ENCODE results near the gene CORO2B.
"Not testable (repeated sequence)": the region's sequence is repeated elsewhere in the genome, so short reads cannot be mapped to it uniquely, and the experiment has no call there.

The CORO2B gene

GRCh38 chr15:68602459-68603215 is 23.8 kb downstream of the CORO2B start:
- no peak for TF ChIP-seq EZH2phosphoT487 (IDR thresholded peaks at IDR 0.05; ENCODE audit: low read length)
- no peak for TF ChIP-seq EZH2 (optimal IDR thresholded peaks at IDR 0.05; ENCODE audit: low read depth, low read length)
- Histone ChIP-seq H3K27ac (ENCODE audit: low read length) (no peak overlapping the region), H3K9me3 (replicated peaks; ENCODE audit: insufficient read depth, low read length) (no peaks in the 10 kb centered on the region), H3K4me2 (ENCODE audit: low read depth, low read length) (no peak overlapping the region), H3K4me1 (ENCODE audit: low read length) (no peaks in the 10 kb centered on the region), H3K79me2 (ENCODE audit: low read length) (no peaks in the 10 kb centered on the region), H2AFZ (ENCODE audit: low read length) (no peak overlapping the region), H3K4me3 (ENCODE audit: low read length) (no peak overlapping the region), H3F3A (ENCODE audit: insufficient read depth, low read length) (no peaks in the 10 kb centered on the region), H3K9me2 (replicated peaks; ENCODE audit: insufficient read depth, low read length) (no peaks in the 10 kb centered on the region), H3K9ac (ENCODE audit: low read length) (no peak overlapping the region), H3K27me3 (replicated peaks; ENCODE audit: insufficient read depth, low read length) (no peaks in the 10 kb centered on the region), H3K36me3 (replicated peaks; ENCODE audit: insufficient read depth, low read length) (no peaks in the 10 kb centered on the region), H4K20me1 (ENCODE audit: insufficient read depth, low read length) (no peaks in the 10 kb centered on the region)
- no peak for DNase-seq

GRCh38 chr15:68603216-68603595 is 24.4 kb downstream of the CORO2B start:
- Histone ChIP-seq H4K20me1 (ENCODE audit: insufficient read depth, low read length) (no peaks in the 10 kb centered on the region), H3K79me2 (ENCODE audit: low read length) (no peaks in the 10 kb centered on the region), H2AFZ (ENCODE audit: low read length) (no peak overlapping the region), H3K9me2 (replicated peaks; ENCODE audit: insufficient read depth, low read length) (no peaks in the 10 kb centered on the region), H3F3A (ENCODE audit: insufficient read depth, low read length) (no peaks in the 10 kb centered on the region), H3K36me3 (replicated peaks; ENCODE audit: insufficient read depth, low read length) (no peaks in the 10 kb centered on the region), H3K9me3 (replicated peaks; ENCODE audit: insufficient read depth, low read length) (no peaks in the 10 kb centered on the region), H3K4me3 (ENCODE audit: low read length) (no peak overlapping the region), H3K27me3 (replicated peaks; ENCODE audit: insufficient read depth, low read length) (no peaks in the 10 kb centered on the region), H3K4me1 (ENCODE audit: low read length) (no peaks in the 10 kb centered on the region), H3K9ac (ENCODE audit: low read length) (no peak overlapping the region), H3K4me2 (ENCODE audit: low read depth, low read length) (no peak overlapping the region), H3K27ac (ENCODE audit: low read length) (no peak overlapping the region)
- no peak for DNase-seq
- TF ChIP-seq EZH2phosphoT487 (IDR thresholded peaks at IDR 0.05; ENCODE audit: low read length) (no peak), CTCF (IDR thresholded peaks at IDR 0.05; ENCODE audit: low read length) (no peak), EZH2 (optimal IDR thresholded peaks at IDR 0.05; ENCODE audit: low read depth, low read length) (no peak)

GRCh38 chr15:68603951-68604350 is 25.2 kb downstream of the CORO2B start:
- Histone ChIP-seq H3K4me3 (ENCODE audit: low read length) (no peak overlapping the region), H3K9me2 (replicated peaks; ENCODE audit: insufficient read depth, low read length) (no peaks in the 10 kb centered on the region), H3K36me3 (replicated peaks; ENCODE audit: insufficient read depth, low read length) (no peaks in the 10 kb centered on the region), H3K9me3 (replicated peaks; ENCODE audit: insufficient read depth, low read length) (no peaks in the 10 kb centered on the region), H4K20me1 (ENCODE audit: insufficient read depth, low read length) (no peaks in the 10 kb centered on the region), H3K27ac (ENCODE audit: low read length) (no peak overlapping the region), H3K27me3 (replicated peaks; ENCODE audit: insufficient read depth, low read length) (no peaks in the 10 kb centered on the region), H3K9ac (ENCODE audit: low read length) (no peak overlapping the region), H2AFZ (ENCODE audit: low read length) (no peak overlapping the region), H3F3A (ENCODE audit: insufficient read depth, low read length) (no peaks in the 10 kb centered on the region), H3K4me2 (ENCODE audit: low read depth, low read length) (no peak overlapping the region), H3K79me2 (ENCODE audit: low read length) (no peaks in the 10 kb centered on the region), H3K4me1 (ENCODE audit: low read length) (no peaks in the 10 kb centered on the region)
- DNase-seq, result no peak
- TF ChIP-seq EZH2 (optimal IDR thresholded peaks at IDR 0.05; ENCODE audit: low read depth, low read length), result no peak

- H3K27ac ChIP-seq (ENCODE audit: low read length); H3F3A ChIP-seq (ENCODE audit: insufficient read depth, low read length); DNase-seq; H3K27me3 ChIP-seq (replicated peaks; ENCODE audit: insufficient read depth, low read length); H3K79me2 ChIP-seq (ENCODE audit: low read length); H2AFZ ChIP-seq (ENCODE audit: low read length); H3K4me1 ChIP-seq (ENCODE audit: low read length); H3K36me3 ChIP-seq (replicated peaks; ENCODE audit: insufficient read depth, low read length); H3K4me3 ChIP-seq (ENCODE audit: low read length); H3K9ac ChIP-seq (ENCODE audit: low read length); H3K9me2 ChIP-seq (replicated peaks; ENCODE audit: insufficient read depth, low read length); H3K4me2 ChIP-seq (ENCODE audit: low read depth, low read length); H3K9me3 ChIP-seq (replicated peaks; ENCODE audit: insufficient read depth, low read length); H4K20me1 ChIP-seq (ENCODE audit: insufficient read depth, low read length): not testable (repeated sequence)
Observed at GRCh38 chr15:68604840-68605478, 26.2 kb downstream of the CORO2B start.
